HepG2 (cell line): Measurements from ENCODE around the gene CD8A. TPM values are rescaled to one million over a fixed set of nuclear protein-coding genes. Genes with fewer than 3 reads are reported as not detected.

ENCODE experiments used
- ATAC-seq: fragments of 200-7000 bp; cut with Tn5 transposase; 3 replicates; pipeline ENCODE4 v1.9.1; 2020; ENCODE audit warnings: mild to moderate bottlenecking, moderate library complexity
- BruUV-seq: library from RNA; stranded (reverse); fragments of 400-500 nt; replicated peaks from 2 replicates; lab custom pipeline; 2021; lab: Mats Ljungman, UMichigan
- CTCF ChIA-PET: fragments of 300-600 bp; formaldehyde crosslinking; extraction: SDS; loops from one replicate; lab custom pipeline; 2021; ENCODE audit warnings: low total read pairs, inconsistent platforms, low intra/inter-chr PET ratio; lab: Yijun Ruan, JAX
- POLR2A ChIA-PET: fragments of 350-600 bp; sonication (Branson Sonifier 250); formaldehyde crosslinking; loops from one replicate; lab custom pipeline; 2020; ENCODE audit warnings: antibody characterized with exemption, inconsistent platforms; lab: Yijun Ruan, JAX
- DNase-seq: peaks from one replicate; pipeline ENCODE4 v3.0.0-alpha.2; 2015; ENCODE audit warnings: low spot score
- FAIRE-seq: peaks from 3 replicates; lab custom pipeline; 2011; peaks lifted over from hg19 to GRCh38; lab: Jason Lieb, UNC
- H2AFZ ChIP-seq: one replicate; pipeline ENCODE4 v1.6.1; 2011; ENCODE audit warnings: low read length, inconsistent platforms
- H3K27ac ChIP-seq: fragments of 300-600 bp; 3 replicates; pipeline ENCODE4 v1.8.0; 2011; ENCODE audit warnings: mixed run types, mild to moderate bottlenecking, mixed read lengths, low read length, inconsistent platforms; ENCODE audit not compliant: insufficient read depth; ENCODE audit errors: extremely low read length
- H3K27me3 ChIP-seq, 2 experiments: fragments of 200-600 bp in 1 of 2; 2 replicates in 1 of 2; 3 replicates in 1 of 2; pipeline versions ENCODE4 v1.6.0 to v1.8.0; 2011; ENCODE audit warnings: low read length in 2 of 2, mild to moderate bottlenecking in 2 of 2, moderate library complexity in 2 of 2, inconsistent platforms in 1 of 2; ENCODE audit not compliant: insufficient read depth in 2 of 2, control insufficient read depth in 1 of 2
- H3K36me3 ChIP-seq, 2 experiments: fragments of 200-600 bp in 1 of 2; replicated peaks in 1 of 2; 2 replicates in 1 of 2; 3 replicates in 1 of 2; pipeline versions ENCODE4 v1.5.1 to v1.8.0; 2011; ENCODE audit warnings: low read length in 2 of 2, inconsistent platforms in 1 of 2; ENCODE audit not compliant: insufficient read depth in 2 of 2, control insufficient read depth in 1 of 2
- H3K4me1 ChIP-seq: 2 replicates; pipeline ENCODE4 v1.5.1; 2012; ENCODE audit warnings: low read length, inconsistent platforms; ENCODE audit not compliant: insufficient read depth
- H3K4me2 ChIP-seq: 2 replicates; pipeline ENCODE4 v1.6.0; 2011; ENCODE audit warnings: low read depth, low read length, inconsistent platforms
- H3K4me3 ChIP-seq, 3 experiments: fragments of 200-600 bp in 1 of 3; sonication (generic), shearing (Covaris generic) in 1 of 3; replicated peaks in 1 of 3; 2 replicates each; pipeline ENCODE4 v1.5.1; 2011 to 2016; ENCODE audit warnings: low read length in 3 of 3, inconsistent platforms in 2 of 3, low read depth in 2 of 3, mild to moderate bottlenecking in 2 of 3, control low read depth in 1 of 3, mixed read lengths in 1 of 3; ENCODE audit not compliant: insufficient read depth in 1 of 3
- H3K79me2 ChIP-seq: one replicate; pipeline ENCODE4 v1.6.1; 2011; ENCODE audit warnings: low read length, inconsistent platforms; ENCODE audit not compliant: insufficient read depth
- H3K9ac ChIP-seq: 2 replicates; pipeline ENCODE4 v1.6.0; 2011; ENCODE audit warnings: mild to moderate bottlenecking, low read depth, low read length, inconsistent platforms; ENCODE audit not compliant: insufficient read depth
- H3K9me3 ChIP-seq: 2 replicates; pipeline ENCODE4 v1.5.1; 2012; ENCODE audit warnings: mild to moderate bottlenecking, low read length
- H4K20me1 ChIP-seq: 2 replicates; pipeline ENCODE4 v1.6.0; 2011; ENCODE audit warnings: inconsistent platforms, mild to moderate bottlenecking, low read length, moderate library complexity; ENCODE audit not compliant: insufficient read depth
- CEBPG ChIP-seq: IDR thresholded peaks from 2 replicates; pipeline ENCODE4 v1.6.1; 2016
- ELF3 ChIP-seq: IDR thresholded peaks from 2 replicates; pipeline ENCODE4 v1.6.1; 2016; ENCODE audit warnings: missing genetic modification reagents, missing compliant biosample characterization
- HNRNPK ChIP-seq: fragments of 200-400 bp; formaldehyde crosslinking; IDR thresholded peaks from 2 replicates; pipeline ENCODE4 v1.6.1; 2018; ENCODE audit warnings: low read length, low read depth, moderate library complexity, mild to moderate bottlenecking; ENCODE audit not compliant: poor library complexity, severe bottlenecking
- JDP2 ChIP-seq: sonication (generic); formaldehyde crosslinking; IDR thresholded peaks from 2 replicates; pipeline ENCODE4 v1.8.1; 2022; ENCODE audit warnings: missing genetic modification reagents, borderline replicate concordance
- PCBP2 ChIP-seq: fragments of 200-400 bp; formaldehyde crosslinking; optimal IDR thresholded peaks from 2 replicates; pipeline ENCODE3; 2018; ENCODE audit warnings: low read length, low read depth; ENCODE audit not compliant: poor library complexity, severe bottlenecking
- RAD51 ChIP-seq: fragments of 450-650 bp; IDR thresholded peaks from 2 replicates; pipeline ENCODE4 v1.6.1; 2016; ENCODE audit warnings: borderline replicate concordance
- SPEN ChIP-seq: sonication (generic); formaldehyde crosslinking; IDR thresholded peaks from 2 replicates; pipeline ENCODE4 v1.5.1; 2020; ENCODE audit warnings: low read depth, mild to moderate bottlenecking, missing genetic modification reagents
- ZNF724P ChIP-seq: sonication (generic); formaldehyde crosslinking; IDR thresholded peaks from 2 replicates; pipeline ENCODE4 v1.8.0; 2022; ENCODE audit warnings: missing genetic modification reagents, borderline replicate concordance
- ZNF782 ChIP-seq: sonication (generic); formaldehyde crosslinking; IDR thresholded peaks from 2 replicates; pipeline ENCODE4 v1.4.0; 2020; ENCODE audit warnings: missing genetic modification reagents, mild to moderate bottlenecking, borderline replicate concordance
- whole genome bisulfite sequencing: methylation state at CpG from one replicate; pipeline ENCODE4 v1.1.6; 2017; ENCODE audit warnings: low lambda C conversion rate; 5-methylcytosine and 5-hydroxymethylcytosine counted together
- in situ Hi-C: cut with HindIII; loops from 2 replicates; pipeline ENCODE4 v1.10.0; 2017; ENCODE audit warnings: low pct_unique_long_range_greater_than_20kb; ENCODE audit not compliant: extremely low pct_ligation_motif_present
- intact Hi-C: fragments of 100-400 bp; cut with micrococcal nuclease; formaldehyde crosslinking; loops from one replicate; pipeline ENCODE4 v1.10.0; 2022; ENCODE audit not compliant: unreplicated experiment
- polyA plus RNA-seq, 8 experiments: library from polyadenylated mRNA; depleted of rRNA in 3 of 8; stranded (reverse) in 7 of 8; unstranded in 1 of 8; fragments of >200 nt; fragmentation: Illumina TruSeq in 4 of 8; extraction: Trizol in 4 of 8; gene quantifications; 2 replicates each; pipeline versions ENCODE4 v1.2.1 to v1.2.3, GENCODE V29; 2011 to 2016; ENCODE audit warnings: low read depth in 4 of 8, missing spikeins in 1 of 8, mixed read lengths in 1 of 8; ENCODE audit not compliant: insufficient read depth in 1 of 8
- total RNA-seq, 5 experiments: library from RNA; depleted of rRNA; stranded (reverse); fragments of >200 nt; fragmentation: Illumina TruSeq; extraction: Trizol; gene quantifications; 2 replicates each; pipeline ENCODE4 v1.2.3, GENCODE V29; 2016; ENCODE audit warnings: low read depth in 1 of 5
- TF ChIP-seq, protein P1 (sequence below): sonication (generic); formaldehyde crosslinking; IDR thresholded peaks from 2 replicates; pipeline ENCODE4 v1.8.1; 2023; ENCODE audit warnings: mild to moderate bottlenecking, missing genetic modification reagents

The CD8A gene
- total and polyA plus RNA-seq, 2 of the 13 experiments (the other 11 are each of a cell fraction or from before 2014, with no cell fraction given) = 0.09 TPM; not detected in 1

DNA sequence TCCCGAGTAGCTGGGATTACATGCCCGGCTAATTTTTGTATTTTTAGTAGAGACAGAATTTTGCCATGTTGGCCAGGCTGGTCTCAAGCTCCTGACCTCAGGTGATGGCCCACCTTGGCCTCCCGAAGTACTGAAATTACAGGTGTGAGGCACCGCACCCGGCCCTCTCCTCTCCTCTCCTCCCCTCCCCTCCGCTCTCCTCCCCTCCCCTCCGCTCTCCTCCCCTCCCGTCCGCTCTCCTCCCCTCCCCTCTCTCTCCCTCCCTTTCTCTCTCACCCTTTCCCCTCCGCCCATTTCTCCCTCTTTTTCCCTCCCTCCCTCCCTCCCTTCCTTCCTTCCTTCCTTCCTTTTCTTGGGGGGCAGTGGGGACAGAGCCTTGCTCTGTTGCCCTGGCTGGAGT lies 42.6 kb upstream of the CD8A start:
- Histone ChIP-seq H3K9ac (no peak overlapping the region), H2AFZ (no peak overlapping the region), H3K4me1 (no peaks in the 10 kb centered on the region), H3K79me2 (no peaks in the 10 kb centered on the region), H4K20me1 (no peaks in the 10 kb centered on the region), H3K27ac (no peak overlapping the region), H3K27me3 (peaks cover 0 to 10% of the 10 kb centered on the region in 2 experiments; a peak in 1 of 5 replicates), H3K36me3 (no peaks in the 10 kb centered on the region), H3K4me3 (no peak overlapping the region), H3K4me2 (no peak overlapping the region), H3K9me3 (no peaks in the 10 kb centered on the region)
- intact Hi-C loops = no loop called here
- FAIRE-seq = no peak
- CTCF ChIA-PET = no interaction called here
- BruUV-seq = no TSS peak
- POLR2A ChIA-PET = no interaction called here
- WGBS = 56% methylated on average over 10 of the region's 10 CpGs
- no peak for DNase-seq
- TF ChIP-seq CEBPG (CRISPR knock-in tag) (no peak), ZNF724P (CRISPR knock-in tag) (no peak), ELF3 (no peak), JDP2 (CRISPR knock-in tag) (no peak), ZNF782 (no peak), SPEN (CRISPR knock-in tag) (no peak)
- TF ChIP-seq, protein P1, sequence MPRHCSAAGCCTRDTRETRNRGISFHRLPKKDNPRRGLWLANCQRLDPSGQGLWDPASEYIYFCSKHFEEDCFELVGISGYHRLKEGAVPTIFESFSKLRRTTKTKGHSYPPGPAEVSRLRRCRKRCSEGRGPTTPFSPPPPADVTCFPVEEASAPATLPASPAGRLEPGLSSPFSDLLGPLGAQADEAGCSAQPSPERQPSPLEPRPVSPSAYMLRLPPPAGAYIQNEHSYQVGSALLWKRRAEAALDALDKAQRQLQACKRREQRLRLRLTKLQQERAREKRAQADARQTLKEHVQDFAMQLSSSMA (CRISPR knock-in tag) = no peak
- in situ Hi-C loops = no loop called here
- ATAC-seq = no peak

DNA sequence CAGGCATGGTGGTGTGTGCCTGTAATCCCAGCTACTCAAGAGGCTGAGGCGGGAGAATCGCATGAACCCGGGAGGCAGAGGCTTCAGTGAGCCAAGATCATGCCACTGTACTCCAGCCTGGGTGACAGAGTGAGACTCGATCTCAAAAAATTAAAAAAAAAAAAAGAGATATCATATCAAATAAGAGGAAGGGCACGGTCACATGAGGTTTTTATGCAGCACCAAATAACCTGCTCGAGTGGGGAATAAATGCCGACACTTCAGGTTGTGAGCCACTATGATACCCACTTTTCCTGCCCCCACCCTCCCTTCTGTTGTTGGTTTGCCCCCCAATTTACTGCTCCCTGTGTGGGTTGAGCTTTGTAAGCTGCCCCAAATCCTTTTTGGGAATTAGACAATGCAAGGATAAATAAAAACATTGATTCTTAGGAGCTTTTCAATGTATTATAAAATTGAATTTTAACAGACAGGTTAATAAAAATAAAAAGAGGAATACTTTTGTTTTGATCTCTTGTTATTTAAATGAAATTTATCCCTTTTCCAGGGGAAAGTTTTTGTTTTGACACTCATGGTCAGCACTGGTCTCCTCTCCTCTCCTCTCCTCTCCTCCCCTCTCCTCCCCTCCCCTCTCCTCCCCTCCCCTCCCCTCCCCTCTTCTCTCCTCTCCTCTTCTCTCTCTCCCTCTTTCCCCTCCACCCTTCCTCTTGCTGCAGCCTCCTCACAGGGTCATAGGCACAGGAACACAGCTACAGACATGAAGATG lies 41.8 kb upstream of the CD8A start:
- TF ChIP-seq HNRNPK = peak; percentile 94
- no peak for TF ChIP-seq RAD51
- peak; percentile 32 for TF ChIP-seq PCBP2
- ATAC-seq = no peak
- H3K27ac ChIP-seq = no peak overlapping the region
- DNase-seq = no peak
- POLR2A ChIA-PET = no interaction called here
- FAIRE-seq = no peak
- no peaks in the 10 kb centered on the region for H3K9me3 ChIP-seq
- H3K4me3 ChIP-seq = no peak overlapping the region
- no peaks in the 10 kb centered on the region for H3K36me3 ChIP-seq
- CTCF ChIA-PET = no interaction called here
- H3K79me2 ChIP-seq = no peaks in the 10 kb centered on the region
- WGBS = 56% methylated on average over 7 of the region's 7 CpGs
- peaks cover 0 to 10% of the 10 kb centered on the region in 2 experiments; a peak in 2 of 5 replicates for H3K27me3 ChIP-seq
- H3K4me2 ChIP-seq = no peak overlapping the region
- H2AFZ ChIP-seq = no peak overlapping the region
- no peak overlapping the region for H3K9ac ChIP-seq
- in situ Hi-C loops = no loop called here
- BruUV-seq = no TSS peak
- intact Hi-C loops = no loop called here
- no peaks in the 10 kb centered on the region for H4K20me1 ChIP-seq
- no peaks in the 10 kb centered on the region for H3K4me1 ChIP-seq
